ENCODE measurements around the gene TMEM266. TPM values are rescaled to one million over a fixed set of nuclear protein-coding genes. Genes with fewer than 3 reads are reported as not detected.

The TMEM266 gene
- total and polyA plus RNA-seq, 2 experiments from 2014 or later = 0.39 to 1.9 TPM

DNA sequence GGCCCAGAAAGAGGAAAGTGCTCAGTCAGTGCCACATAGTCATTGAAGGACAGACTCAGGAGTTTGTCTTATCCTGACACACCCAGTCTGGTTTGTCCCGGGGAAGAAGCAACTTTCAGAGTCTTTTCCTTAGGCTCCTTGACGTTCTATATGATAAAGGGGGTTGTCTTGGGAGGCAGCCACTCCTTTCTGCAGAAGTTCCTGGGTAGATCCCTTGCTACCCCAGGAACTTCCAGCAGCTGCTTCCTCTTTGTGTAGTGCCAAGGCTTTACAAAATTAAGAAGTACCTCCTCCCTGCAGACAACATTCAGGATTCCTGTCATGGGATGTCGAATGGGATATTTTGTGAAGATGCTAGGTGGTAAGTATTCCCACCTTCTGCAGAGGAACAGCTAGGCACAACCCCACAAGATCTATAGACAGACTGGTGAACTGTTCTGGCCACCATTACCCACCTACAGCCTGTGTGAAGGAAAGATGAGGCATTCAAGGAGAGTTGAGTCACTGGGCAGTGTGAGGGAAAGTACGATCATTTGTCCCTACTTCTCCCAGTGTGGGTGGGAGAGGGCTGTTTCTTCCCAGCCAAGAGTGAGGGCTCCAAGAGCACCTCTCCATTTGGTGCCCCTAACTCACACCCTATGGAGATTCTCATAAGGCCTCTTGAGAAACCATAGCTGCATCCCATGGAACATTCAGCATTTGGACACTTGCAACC lies 11.3 kb downstream of the TMEM266 start:
- Histone ChIP-seq H4K20me1 (ENCODE audit: insufficient read depth, poor library complexity, severe bottlenecking) (no peaks in the 10 kb centered on the region), H3K36me3 (replicated peaks; ENCODE audit: insufficient read depth, low read depth) (no peaks in the 10 kb centered on the region), H3K27me3 (no peaks in the 10 kb centered on the region), H3K4me2 (no peak overlapping the region), H3K9me2 (replicated peaks; ENCODE audit: insufficient read depth) (no peaks in the 10 kb centered on the region), H3K79me2 (no peaks in the 10 kb centered on the region), H2AFZ (no peak overlapping the region), H3K4me1 (ENCODE audit: insufficient read depth) (no peaks in the 10 kb centered on the region), H3K4me3 (no peak overlapping the region), H3K9me3 (ENCODE audit: low read depth) (no peaks in the 10 kb centered on the region), H3K27ac (no peak overlapping the region)
- 96% methylated on average over 4 of the region's 4 CpGs for WGBS (ENCODE audit: low lambda C conversion rate, missing lambda C conversion rate)
- no peak for DNase-seq (ENCODE audit: low spot score)
- no peak for TF ChIP-seq EZH2phosphoT487 (IDR thresholded peaks at IDR 0.05; ENCODE audit: low read depth, severe bottlenecking, unreplicated experiment)

DNA sequence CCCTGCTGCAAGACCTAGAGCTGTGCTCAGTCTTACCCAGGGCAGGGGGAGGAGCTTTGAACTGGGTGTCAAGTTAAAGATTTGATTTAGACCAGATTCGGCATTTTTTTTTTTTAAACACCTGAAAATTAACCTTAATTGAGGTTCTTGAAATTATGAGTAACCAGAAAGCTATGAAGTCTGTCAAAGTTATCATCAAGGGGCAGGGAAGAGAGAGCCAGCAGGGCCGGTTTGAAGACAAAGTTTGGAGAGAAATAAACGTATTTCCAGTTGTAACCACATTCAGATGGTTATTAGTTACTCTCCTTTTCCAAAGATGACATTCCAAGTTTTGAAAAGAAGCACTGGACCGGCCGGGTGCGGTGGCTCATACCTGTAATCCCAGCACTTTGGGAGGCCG lies 12.0 kb downstream of the TMEM266 start:
- no peaks in the 10 kb centered on the region for H3K36me3 ChIP-seq (replicated peaks; ENCODE audit: insufficient read depth, low read depth)
- H3K9me2 ChIP-seq (replicated peaks; ENCODE audit: insufficient read depth) = no peaks in the 10 kb centered on the region
- no peak overlapping the region for H2AFZ ChIP-seq
- peak; percentile 8 for DNase-seq (ENCODE audit: low spot score)
- H4K20me1 ChIP-seq (ENCODE audit: insufficient read depth, poor library complexity, severe bottlenecking) = no peaks in the 10 kb centered on the region
- H3K4me3 ChIP-seq = no peak overlapping the region
- TF ChIP-seq, protein P1, sequence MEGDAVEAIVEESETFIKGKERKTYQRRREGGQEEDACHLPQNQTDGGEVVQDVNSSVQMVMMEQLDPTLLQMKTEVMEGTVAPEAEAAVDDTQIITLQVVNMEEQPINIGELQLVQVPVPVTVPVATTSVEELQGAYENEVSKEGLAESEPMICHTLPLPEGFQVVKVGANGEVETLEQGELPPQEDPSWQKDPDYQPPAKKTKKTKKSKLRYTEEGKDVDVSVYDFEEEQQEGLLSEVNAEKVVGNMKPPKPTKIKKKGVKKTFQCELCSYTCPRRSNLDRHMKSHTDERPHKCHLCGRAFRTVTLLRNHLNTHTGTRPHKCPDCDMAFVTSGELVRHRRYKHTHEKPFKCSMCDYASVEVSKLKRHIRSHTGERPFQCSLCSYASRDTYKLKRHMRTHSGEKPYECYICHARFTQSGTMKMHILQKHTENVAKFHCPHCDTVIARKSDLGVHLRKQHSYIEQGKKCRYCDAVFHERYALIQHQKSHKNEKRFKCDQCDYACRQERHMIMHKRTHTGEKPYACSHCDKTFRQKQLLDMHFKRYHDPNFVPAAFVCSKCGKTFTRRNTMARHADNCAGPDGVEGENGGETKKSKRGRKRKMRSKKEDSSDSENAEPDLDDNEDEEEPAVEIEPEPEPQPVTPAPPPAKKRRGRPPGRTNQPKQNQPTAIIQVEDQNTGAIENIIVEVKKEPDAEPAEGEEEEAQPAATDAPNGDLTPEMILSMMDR (IDR thresholded peaks at IDR 0.05; ENCODE audit: poor library complexity) = no peak
- TF ChIP-seq EZH2phosphoT487 (IDR thresholded peaks at IDR 0.05; ENCODE audit: low read depth, severe bottlenecking, unreplicated experiment) = no peak
- TF ChIP-seq EZH2 (IDR thresholded peaks at IDR 0.05; ENCODE audit: borderline replicate concordance) = no peak
- H3K4me2 ChIP-seq = no peak overlapping the region
- no peaks in the 10 kb centered on the region for H3K9me3 ChIP-seq (ENCODE audit: low read depth)
- no peaks in the 10 kb centered on the region for H3K79me2 ChIP-seq
- no peak overlapping the region for H3K27ac ChIP-seq
- H3K4me1 ChIP-seq (ENCODE audit: insufficient read depth) = no peaks in the 10 kb centered on the region
- WGBS (ENCODE audit: low lambda C conversion rate, missing lambda C conversion rate) = 84% methylated on average over 7 of the region's 7 CpGs
- H3K27me3 ChIP-seq = no peaks in the 10 kb centered on the region

DNA sequence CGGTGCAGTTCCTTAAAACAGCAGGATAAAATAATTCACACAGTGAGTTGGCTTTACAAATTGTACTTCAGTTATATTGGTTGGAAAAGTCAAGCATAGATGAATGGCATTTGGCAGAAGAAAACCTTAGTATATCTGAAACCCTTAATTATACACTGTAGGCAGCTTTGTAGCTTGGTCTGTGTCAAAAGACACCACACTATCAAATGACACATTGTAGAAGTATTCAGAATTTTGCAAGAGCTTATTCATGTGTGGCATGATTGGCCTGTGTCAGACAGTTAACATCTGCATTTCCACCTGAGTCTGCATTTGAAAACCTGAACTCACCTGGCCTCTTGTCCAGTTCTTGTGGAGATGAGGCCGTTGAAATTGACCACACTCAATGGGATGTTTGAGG lies 13.8 kb downstream of the TMEM266 start:
- no peak overlapping the region for H3K4me3 ChIP-seq
- no peaks in the 10 kb centered on the region for H3K27me3 ChIP-seq
- DNase-seq (ENCODE audit: low spot score) = no peak
- no peaks in the 10 kb centered on the region for H3K79me2 ChIP-seq
- H4K20me1 ChIP-seq (ENCODE audit: insufficient read depth, poor library complexity, severe bottlenecking) = no peaks in the 10 kb centered on the region
- H2AFZ ChIP-seq = no peak overlapping the region
- no peaks in the 10 kb centered on the region for H3K36me3 ChIP-seq (replicated peaks; ENCODE audit: insufficient read depth, low read depth)
- no peak overlapping the region for H3K4me2 ChIP-seq
- H3K27ac ChIP-seq = no peak overlapping the region
- no peaks in the 10 kb centered on the region for H3K4me1 ChIP-seq (ENCODE audit: insufficient read depth)
- 76% methylated on average over 2 of the region's 2 CpGs for WGBS (ENCODE audit: low lambda C conversion rate, missing lambda C conversion rate)
- H3K9me2 ChIP-seq (replicated peaks; ENCODE audit: insufficient read depth) = no peaks in the 10 kb centered on the region
- no peaks in the 10 kb centered on the region for H3K9me3 ChIP-seq (ENCODE audit: low read depth)
- no peak for TF ChIP-seq EZH2phosphoT487 (IDR thresholded peaks at IDR 0.05; ENCODE audit: low read depth, severe bottlenecking, unreplicated experiment)
- TF ChIP-seq EZH2 (IDR thresholded peaks at IDR 0.05; ENCODE audit: borderline replicate concordance) = no peak
- TF ChIP-seq, protein P1 (IDR thresholded peaks at IDR 0.05; ENCODE audit: poor library complexity) = no peak

DNA sequence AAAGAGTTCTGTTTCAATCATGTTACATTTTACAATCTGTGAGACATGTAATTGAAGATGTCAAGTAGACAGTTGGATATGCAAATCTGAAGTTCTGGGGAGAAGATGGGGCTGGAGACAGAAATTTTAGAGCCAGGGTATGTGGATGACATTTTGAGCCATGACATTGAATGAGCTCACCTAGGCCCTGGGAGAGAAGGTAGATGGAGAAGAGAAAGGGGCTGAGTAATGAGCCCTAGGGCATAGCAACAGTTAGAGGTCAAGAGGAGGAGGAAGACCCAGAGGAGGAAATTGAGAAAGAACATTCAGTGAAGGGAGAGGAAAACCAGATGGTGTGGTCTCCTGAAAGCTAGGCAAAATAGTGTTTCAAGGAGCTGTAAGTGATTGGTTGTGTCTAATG lies 15.3 kb downstream of the TMEM266 start:
- Histone ChIP-seq H3K27me3 (no peaks in the 10 kb centered on the region), H3K4me3 (no peak overlapping the region)

More for the DNA sequence above, 15.3 kb downstream of the TMEM266 start:
- TF ChIP-seq EZH2 (IDR thresholded peaks at IDR 0.05; ENCODE audit: borderline replicate concordance) = no peak
- no peak for TF ChIP-seq EZH2phosphoT487 (IDR thresholded peaks at IDR 0.05; ENCODE audit: low read depth, severe bottlenecking, unreplicated experiment)
- TF ChIP-seq, protein P1 (IDR thresholded peaks at IDR 0.05; ENCODE audit: poor library complexity) = no peak
- H4K20me1 ChIP-seq (ENCODE audit: insufficient read depth, poor library complexity, severe bottlenecking) = no peaks in the 10 kb centered on the region
- no peak for DNase-seq (ENCODE audit: low spot score)
- no peaks in the 10 kb centered on the region for H3K9me3 ChIP-seq (ENCODE audit: low read depth)
- H3K79me2 ChIP-seq = no peaks in the 10 kb centered on the region
- no peak overlapping the region for H2AFZ ChIP-seq
- H3K4me1 ChIP-seq (ENCODE audit: insufficient read depth) = no peaks in the 10 kb centered on the region
- H3K4me2 ChIP-seq = no peak overlapping the region
- no peak overlapping the region for H3K27ac ChIP-seq
- H3K9me2 ChIP-seq (replicated peaks; ENCODE audit: insufficient read depth) = no peaks in the 10 kb centered on the region
- H3K36me3 ChIP-seq (replicated peaks; ENCODE audit: insufficient read depth, low read depth) = no peaks in the 10 kb centered on the region

Measured in hepatocyte (in vitro differentiated cells).